Measurements from ENCODE around the gene CEP57L1. TPM values are rescaled to one million over a fixed set of nuclear protein-coding genes. Genes with fewer than 3 reads are reported as not detected.
"Not testable (repeated sequence)": the region's sequence is repeated elsewhere in the genome, so short reads cannot be mapped to it uniquely, and the experiment has no call there.

Gene CEP57L1
- total and polyA plus RNA-seq, 7 donors, result 5.1 to 20.7 (median 6.4) TPM

DNA sequence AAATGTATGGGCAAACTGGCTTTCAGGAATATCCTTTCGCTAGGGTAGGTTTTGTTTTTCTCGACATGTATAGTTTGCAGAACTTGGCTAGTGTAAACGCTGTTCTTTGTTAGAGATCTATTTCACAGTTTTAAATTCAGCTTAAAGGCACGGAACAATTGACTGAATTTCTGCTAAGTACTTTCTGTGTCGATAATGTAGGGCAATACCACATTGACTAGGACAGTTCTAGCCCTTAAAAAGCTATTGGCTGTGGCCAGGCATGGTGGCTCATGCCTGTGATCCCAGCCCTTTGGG lies 92.8 kb downstream of the CEP57L1 start:
- 18 to 26% (median 25%) methylated on average over 5 of the region's 5 CpGs for WGBS, 3 donors
- Histone ChIP-seq H3K27me3 (ENCODE audit: insufficient read depth in 3 of 3, low read length in 2 of 3) (no peaks in the 10 kb centered on the region), H3K27ac (no peak overlapping the region), H3K4me1 (no peaks in the 10 kb centered on the region), H3K36me3 (ENCODE audit: insufficient read depth in 1 of 2, low read depth in 1 of 2) (no peaks in the 10 kb centered on the region), H3K9me3 (no peaks in the 10 kb centered on the region), H3K4me3 (no peak overlapping the region)
- DNase-seq (no peak), ATAC-seq (peak; percentile 19 to 65 (median 34))
- no peak for TF ChIP-seq CTCF (IDR thresholded peaks at IDR 0.05)
- intact Hi-C loops (cut with DNase I), result loop anchor here (2.0 to 5.0 kb wide), 3 partner anchors 99 to 195 kb away; partner anchors contain the start of gene CD164 (in 2 of the 2)

- H3K36me3 ChIP-seq (ENCODE audit: insufficient read depth in 1 of 2, low read depth in 1 of 2); H3K27ac ChIP-seq; H3K4me3 ChIP-seq; H3K27me3 ChIP-seq (ENCODE audit: insufficient read depth in 3 of 3, low read length in 2 of 3); H3K4me1 ChIP-seq; H3K9me3 ChIP-seq; ATAC-seq; DNase-seq; intact Hi-C loops (cut with DNase I): not testable (repeated sequence)
Measured at GRCh38 chr6:109191368-109191767, 96.1 kb downstream of the CEP57L1 start.

GRCh38 chr6:109192865-109193264 lies 97.6 kb downstream of the CEP57L1 start:
- intact Hi-C loops (cut with DNase I), result no loop called here
- Histone ChIP-seq H3K36me3 (ENCODE audit: insufficient read depth in 1 of 2, low read depth in 1 of 2) (no peaks in the 10 kb centered on the region), H3K4me3 (no peak overlapping the region), H3K9me3 (no peaks in the 10 kb centered on the region), H3K27me3 (ENCODE audit: insufficient read depth in 3 of 3, low read length in 2 of 3) (no peaks in the 10 kb centered on the region), H3K27ac (no peak overlapping the region), H3K4me1 (peaks cover 7% of the 10 kb centered on the region)
- ATAC-seq (no peak), DNase-seq (no peak)
- no peak for TF ChIP-seq CTCF (IDR thresholded peaks at IDR 0.05)
- WGBS, 3 donors, result 98 to 99% (median 99%) methylated on average over 4 of the region's 4 CpGs

GRCh38 chr6:109194880-109195279 lies 99.6 kb downstream of the CEP57L1 start:
- intact Hi-C loops (cut with DNase I), result no loop called here
- Histone ChIP-seq H3K9me3 (no peaks in the 10 kb centered on the region), H3K4me3 (no peak overlapping the region), H3K27ac (no peak overlapping the region), H3K4me1 (peaks cover 7% of the 10 kb centered on the region), H3K36me3 (ENCODE audit: insufficient read depth in 1 of 2, low read depth in 1 of 2) (no peaks in the 10 kb centered on the region), H3K27me3 (ENCODE audit: insufficient read depth in 3 of 3, low read length in 2 of 3) (no peaks in the 10 kb centered on the region)
- 11 to 25% (median 16%) methylated on average over 1 of the region's 1 CpG for WGBS, 3 donors
- TF ChIP-seq CTCF (IDR thresholded peaks at IDR 0.05), result no peak
- DNase-seq (no peak), ATAC-seq (peak in 1 of 4 donors; percentile 47)

- intact Hi-C loops (cut with DNase I), result no loop called here
- H3K9me3 ChIP-seq, result no peaks in the 10 kb centered on the region
- TF ChIP-seq CTCF (IDR thresholded peaks at IDR 0.05), result no peak
- WGBS, 3 donors, result 65 to 69% (median 67%) methylated on average over 1 of the region's 1 CpG
- no peak for ATAC-seq
- no peak for DNase-seq
- H3K27me3 ChIP-seq (ENCODE audit: insufficient read depth in 3 of 3, low read length in 2 of 3), result no peaks in the 10 kb centered on the region
- no peak overlapping the region for H3K4me3 ChIP-seq
- peaks cover 7% of the 10 kb centered on the region for H3K4me1 ChIP-seq
- no peaks in the 10 kb centered on the region for H3K36me3 ChIP-seq (ENCODE audit: insufficient read depth in 1 of 2, low read depth in 1 of 2)
- H3K27ac ChIP-seq, result no peak overlapping the region
Measured at GRCh38 chr6:109197061-109197460, 101.8 kb downstream of the CEP57L1 start.

Data from psoas muscle (tissue), 8 donors.